ENCODE results near the gene HECA. TPM values are rescaled to one million over a fixed set of nuclear protein-coding genes. Genes with fewer than 3 reads are reported as not detected.
"Not testable (repeated sequence)": the region's sequence is repeated elsewhere in the genome, so short reads cannot be mapped to it uniquely, and the experiment has no call there.

HECA gene
- total and polyA plus RNA-seq, 2 experiments from 2014 or later: 8.9 to 27.8 TPM

GRCh38 chr6:139201378-139201777 is 66.5 kb downstream of the HECA start:
- no peaks in the 10 kb centered on the region for H4K20me1 ChIP-seq (ENCODE audit: insufficient read depth, poor library complexity, severe bottlenecking)
- no peak overlapping the region for H3K27ac ChIP-seq
- TF ChIP-seq EZH2 (IDR thresholded peaks at IDR 0.05; ENCODE audit: borderline replicate concordance) (no peak), EZH2phosphoT487 (IDR thresholded peaks at IDR 0.05; ENCODE audit: low read depth, severe bottlenecking, unreplicated experiment) (no peak)
- TF ChIP-seq, protein P1, sequence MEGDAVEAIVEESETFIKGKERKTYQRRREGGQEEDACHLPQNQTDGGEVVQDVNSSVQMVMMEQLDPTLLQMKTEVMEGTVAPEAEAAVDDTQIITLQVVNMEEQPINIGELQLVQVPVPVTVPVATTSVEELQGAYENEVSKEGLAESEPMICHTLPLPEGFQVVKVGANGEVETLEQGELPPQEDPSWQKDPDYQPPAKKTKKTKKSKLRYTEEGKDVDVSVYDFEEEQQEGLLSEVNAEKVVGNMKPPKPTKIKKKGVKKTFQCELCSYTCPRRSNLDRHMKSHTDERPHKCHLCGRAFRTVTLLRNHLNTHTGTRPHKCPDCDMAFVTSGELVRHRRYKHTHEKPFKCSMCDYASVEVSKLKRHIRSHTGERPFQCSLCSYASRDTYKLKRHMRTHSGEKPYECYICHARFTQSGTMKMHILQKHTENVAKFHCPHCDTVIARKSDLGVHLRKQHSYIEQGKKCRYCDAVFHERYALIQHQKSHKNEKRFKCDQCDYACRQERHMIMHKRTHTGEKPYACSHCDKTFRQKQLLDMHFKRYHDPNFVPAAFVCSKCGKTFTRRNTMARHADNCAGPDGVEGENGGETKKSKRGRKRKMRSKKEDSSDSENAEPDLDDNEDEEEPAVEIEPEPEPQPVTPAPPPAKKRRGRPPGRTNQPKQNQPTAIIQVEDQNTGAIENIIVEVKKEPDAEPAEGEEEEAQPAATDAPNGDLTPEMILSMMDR (IDR thresholded peaks at IDR 0.05; ENCODE audit: poor library complexity): no peak
- peaks cover 9% of the 10 kb centered on the region for H3K9me3 ChIP-seq (ENCODE audit: low read depth)
- no peak for DNase-seq (ENCODE audit: low spot score)
- H3K9me2 ChIP-seq (replicated peaks; ENCODE audit: insufficient read depth): no peaks in the 10 kb centered on the region
- H2AFZ ChIP-seq: no peak overlapping the region
- no peak overlapping the region for H3K4me2 ChIP-seq
- no peaks in the 10 kb centered on the region for H3K79me2 ChIP-seq
- H3K36me3 ChIP-seq (replicated peaks; ENCODE audit: insufficient read depth, low read depth): no peaks in the 10 kb centered on the region
- no peaks in the 10 kb centered on the region for H3K4me1 ChIP-seq (ENCODE audit: insufficient read depth)
- no peaks in the 10 kb centered on the region for H3K27me3 ChIP-seq
- H3K4me3 ChIP-seq: no peak overlapping the region
- 97% methylated on average over 4 of the region's 4 CpGs for WGBS (ENCODE audit: low lambda C conversion rate, missing lambda C conversion rate)

DNA sequence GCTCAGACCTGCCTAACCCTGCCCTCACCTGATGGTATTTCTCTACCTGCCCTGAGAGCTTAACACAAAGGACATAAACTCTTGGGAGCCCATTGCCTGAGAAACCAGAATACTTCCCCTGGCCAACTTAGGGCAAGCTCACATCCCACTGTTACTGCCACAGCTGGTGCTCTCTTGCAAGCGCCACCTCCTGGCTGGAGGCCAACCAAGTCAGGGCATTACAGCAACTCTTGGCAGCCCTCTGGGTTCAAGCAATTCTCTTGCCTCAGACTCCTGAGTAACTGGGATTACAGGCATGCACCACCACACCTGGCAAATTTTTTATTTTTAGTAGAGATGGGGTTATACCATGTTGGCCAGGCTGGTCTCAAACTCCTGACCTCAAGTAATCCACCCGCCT is 70.1 kb downstream of the HECA start:
- WGBS (ENCODE audit: low lambda C conversion rate, missing lambda C conversion rate): 97% methylated on average over 2 of the region's 2 CpGs
- Histone ChIP-seq H3K4me3 (no peak overlapping the region), H3K36me3 (replicated peaks; ENCODE audit: insufficient read depth, low read depth) (no peaks in the 10 kb centered on the region), H3K4me2 (no peak overlapping the region), H3K79me2 (no peaks in the 10 kb centered on the region), H3K27ac (no peak overlapping the region), H2AFZ (no peak overlapping the region), H3K9me2 (replicated peaks; ENCODE audit: insufficient read depth) (no peaks in the 10 kb centered on the region), H3K9me3 (ENCODE audit: low read depth) (peaks cover 9% of the 10 kb centered on the region), H4K20me1 (ENCODE audit: insufficient read depth, poor library complexity, severe bottlenecking) (no peaks in the 10 kb centered on the region), H3K27me3 (no peaks in the 10 kb centered on the region), H3K4me1 (ENCODE audit: insufficient read depth) (no peaks in the 10 kb centered on the region)
- no peak for DNase-seq (ENCODE audit: low spot score)
- TF ChIP-seq, protein P1 (IDR thresholded peaks at IDR 0.05; ENCODE audit: poor library complexity): no peak
- TF ChIP-seq EZH2phosphoT487 (IDR thresholded peaks at IDR 0.05; ENCODE audit: low read depth, severe bottlenecking, unreplicated experiment) (no peak), EZH2 (IDR thresholded peaks at IDR 0.05; ENCODE audit: borderline replicate concordance) (no peak)

GRCh38 chr6:139205843-139206242 is 71.0 kb downstream of the HECA start:
- Histone ChIP-seq H3K9me2 (replicated peaks; ENCODE audit: insufficient read depth) (no peaks in the 10 kb centered on the region), H3K4me3 (no peak overlapping the region), H3K9me3 (ENCODE audit: low read depth) (peaks cover 9% of the 10 kb centered on the region), H2AFZ (no peak overlapping the region), H3K4me1 (ENCODE audit: insufficient read depth) (no peaks in the 10 kb centered on the region), H3K79me2 (no peaks in the 10 kb centered on the region), H3K27ac (no peak overlapping the region), H3K27me3 (no peaks in the 10 kb centered on the region), H3K4me2 (no peak overlapping the region), H3K36me3 (replicated peaks; ENCODE audit: insufficient read depth, low read depth) (no peaks in the 10 kb centered on the region), H4K20me1 (ENCODE audit: insufficient read depth, poor library complexity, severe bottlenecking) (no peaks in the 10 kb centered on the region)
- WGBS (ENCODE audit: low lambda C conversion rate, missing lambda C conversion rate): 87% methylated on average over 3 of the region's 3 CpGs
- DNase-seq (ENCODE audit: low spot score): no peak
- TF ChIP-seq EZH2 (IDR thresholded peaks at IDR 0.05; ENCODE audit: borderline replicate concordance): no peak
- no peak for TF ChIP-seq EZH2phosphoT487 (IDR thresholded peaks at IDR 0.05; ENCODE audit: low read depth, severe bottlenecking, unreplicated experiment)
- TF ChIP-seq, protein P1 (IDR thresholded peaks at IDR 0.05; ENCODE audit: poor library complexity): no peak

DNA sequence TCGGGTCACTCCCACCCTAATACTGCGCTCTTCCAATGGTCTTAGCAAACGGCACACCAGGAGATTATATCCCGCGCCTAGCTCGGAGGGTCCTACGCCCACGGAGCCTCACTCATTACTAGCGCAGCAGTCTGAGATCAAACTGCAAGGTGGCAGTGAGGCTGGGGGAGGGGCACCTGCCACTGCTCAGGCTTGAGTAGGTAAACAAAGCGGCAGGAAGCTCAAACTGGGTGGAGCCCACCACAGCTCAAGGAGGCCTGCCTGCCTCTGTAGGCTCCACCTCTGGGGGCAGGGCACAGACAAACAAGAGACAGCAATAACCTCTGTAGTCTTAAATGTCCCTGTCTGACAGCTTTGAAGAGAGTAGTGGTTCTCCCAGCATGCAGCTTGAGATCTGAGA is 75.9 kb downstream of the HECA start:
- not testable (repeated sequence) for H3K4me1 ChIP-seq (ENCODE audit: insufficient read depth); H3K9me2 ChIP-seq (replicated peaks; ENCODE audit: insufficient read depth); H3K79me2 ChIP-seq; H3K36me3 ChIP-seq (replicated peaks; ENCODE audit: insufficient read depth, low read depth); DNase-seq (ENCODE audit: low spot score); H3K4me2 ChIP-seq; H3K9me3 ChIP-seq (ENCODE audit: low read depth); H3K27me3 ChIP-seq; H3K4me3 ChIP-seq; H4K20me1 ChIP-seq (ENCODE audit: insufficient read depth, poor library complexity, severe bottlenecking); H2AFZ ChIP-seq; H3K27ac ChIP-seq
- WGBS (ENCODE audit: low lambda C conversion rate, missing lambda C conversion rate): 91% methylated on average over 10 of the region's 10 CpGs

DNA sequence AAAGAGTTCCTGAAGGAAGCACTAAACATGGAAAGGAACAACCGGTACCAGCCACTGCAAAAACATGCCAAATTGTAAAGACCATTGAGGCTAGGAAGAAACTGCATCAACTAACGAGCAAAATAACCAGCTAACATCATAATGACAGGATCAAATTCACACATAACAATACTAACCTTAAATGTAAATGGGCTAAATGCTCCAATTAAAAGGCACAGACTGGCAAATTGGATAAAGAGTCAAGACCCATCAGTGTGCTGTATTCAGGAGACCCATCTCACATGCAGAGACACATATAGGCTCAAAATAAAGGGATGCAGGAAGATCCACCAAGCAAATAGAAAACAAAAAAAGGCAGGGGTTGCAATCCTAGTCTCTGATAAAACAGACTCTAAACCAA is 77.6 kb downstream of the HECA start:
- H3K4me3 ChIP-seq; H3K79me2 ChIP-seq; H3K27ac ChIP-seq; H3K9me2 ChIP-seq (replicated peaks; ENCODE audit: insufficient read depth); H3K9me3 ChIP-seq (ENCODE audit: low read depth); H3K4me1 ChIP-seq (ENCODE audit: insufficient read depth); H3K4me2 ChIP-seq; H2AFZ ChIP-seq; H4K20me1 ChIP-seq (ENCODE audit: insufficient read depth, poor library complexity, severe bottlenecking); H3K36me3 ChIP-seq (replicated peaks; ENCODE audit: insufficient read depth, low read depth); H3K27me3 ChIP-seq; DNase-seq (ENCODE audit: low spot score): not testable (repeated sequence)
- 80% methylated on average over 2 of the region's 2 CpGs for WGBS (ENCODE audit: low lambda C conversion rate, missing lambda C conversion rate)

Data from hepatocyte (in vitro differentiated cells).